Neuron (in vitro differentiated cells): ENCODE data around the gene PEF1.

Source experiments
- H2AFZ ChIP-seq: one replicate; pipeline ENCODE4 v1.6.1; 2013; ENCODE audit warnings: low read depth, mild to moderate bottlenecking, inconsistent platforms, low read length, moderate library complexity
- H3K27me3 ChIP-seq: one replicate; pipeline ENCODE4 v1.6.1; 2013; ENCODE audit warnings: low read length; ENCODE audit not compliant: insufficient read depth
- H3K36me3 ChIP-seq: one replicate; pipeline ENCODE4 v1.6.1; 2013; ENCODE audit warnings: low read length; ENCODE audit not compliant: insufficient read depth
- H3K4me1 ChIP-seq: one replicate; pipeline ENCODE4 v1.6.1; 2013; ENCODE audit warnings: low read length; ENCODE audit not compliant: insufficient read depth
- H3K4me3 ChIP-seq: 2 replicates; pipeline ENCODE4 v1.5.1; 2013; ENCODE audit warnings: mild to moderate bottlenecking, low read length, moderate library complexity
- H3K9me3 ChIP-seq: one replicate; pipeline ENCODE4 v1.6.1; 2013; ENCODE audit warnings: low read length

PEF1 gene

DNA sequence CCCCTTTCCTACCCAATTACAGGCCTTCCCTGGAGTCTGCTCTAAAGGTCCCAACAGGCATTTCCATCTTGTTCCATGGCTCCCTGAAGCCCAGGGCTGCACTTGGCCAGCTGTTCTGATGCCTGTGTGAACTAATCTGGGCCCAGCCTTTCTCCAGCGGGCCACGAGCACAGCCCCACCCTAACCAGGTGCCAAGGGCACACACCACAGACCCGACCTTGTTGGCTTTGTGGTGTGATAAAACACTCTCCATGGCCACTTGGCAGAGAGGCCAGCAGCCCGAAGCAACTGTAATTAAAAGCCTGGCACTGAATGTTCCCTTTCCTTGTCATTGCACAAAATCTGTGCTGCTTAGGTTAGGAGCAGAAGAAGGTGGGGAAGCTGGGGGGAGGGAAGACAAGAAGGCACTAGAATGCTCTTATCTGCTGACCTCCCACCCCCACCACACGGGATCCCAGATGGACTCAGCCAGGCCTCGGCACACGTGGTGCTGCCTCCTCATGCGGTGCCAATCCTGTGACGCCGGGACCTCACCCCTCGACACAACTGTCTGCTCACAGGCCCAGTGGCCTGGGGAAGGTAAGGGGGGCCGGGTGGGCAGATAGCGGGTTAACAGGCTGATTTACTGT is 17.3 kb downstream of the PEF1 start:
- H3K4me3 ChIP-seq = no peak overlapping the region
- H2AFZ ChIP-seq = no peak overlapping the region
- H3K9me3 ChIP-seq = no peaks in the 10 kb centered on the region
- peaks cover 2% of the 10 kb centered on the region for H3K4me1 ChIP-seq
- no peaks in the 10 kb centered on the region for H3K27me3 ChIP-seq
- peaks cover 38% of the 10 kb centered on the region for H3K36me3 ChIP-seq

DNA sequence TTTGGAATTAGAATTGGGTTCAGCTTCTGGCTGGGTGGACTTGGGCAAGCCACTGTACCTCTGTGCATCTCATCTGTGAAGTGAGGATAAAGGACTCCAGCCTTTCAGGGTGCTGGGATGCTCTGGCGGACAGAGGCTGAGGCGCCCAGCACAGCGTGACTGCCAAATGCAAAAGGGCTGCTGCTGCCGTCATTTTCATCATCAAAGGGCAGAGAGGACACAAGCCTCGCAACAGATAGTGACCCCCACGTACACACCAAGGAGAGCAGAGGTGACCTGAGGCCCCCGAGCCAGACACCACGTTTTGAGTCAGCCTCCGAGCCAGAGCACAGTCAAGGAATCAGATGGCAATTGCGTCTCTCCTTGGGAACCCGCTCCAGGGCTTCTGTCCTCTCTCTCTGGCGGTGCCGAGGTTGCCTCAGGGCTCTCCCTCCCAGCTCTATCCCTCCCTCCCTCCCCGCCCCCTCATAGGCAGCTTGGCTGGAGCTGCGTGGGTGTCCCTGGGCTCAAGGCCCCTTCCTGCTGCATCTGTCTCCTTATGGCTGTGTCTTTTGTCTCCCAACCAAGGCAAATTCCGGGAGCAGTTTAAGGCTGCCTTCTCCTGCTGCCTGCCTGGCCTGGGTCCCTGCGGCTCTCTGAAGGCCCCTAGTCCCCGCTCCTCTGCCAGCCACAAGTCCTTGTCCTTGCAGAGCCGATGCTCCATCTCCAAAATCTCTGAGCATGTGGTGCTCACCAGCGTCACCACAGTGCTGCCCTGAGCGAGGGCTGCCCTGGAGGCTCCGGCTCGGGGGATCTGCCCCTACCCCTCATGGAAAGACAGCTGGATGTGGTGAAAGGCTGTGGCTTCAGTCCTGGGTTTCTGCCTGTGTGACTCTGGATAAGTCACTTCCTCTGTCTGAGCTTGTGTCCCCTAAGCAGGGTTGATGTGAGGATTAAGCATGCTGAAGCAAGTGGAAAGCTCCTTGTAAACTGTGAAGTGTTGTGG is 18.2 kb downstream of the PEF1 start:
- Histone ChIP-seq H2AFZ (no peak overlapping the region), H3K4me3 (no peak overlapping the region), H3K27me3 (no peaks in the 10 kb centered on the region), H3K4me1 (peaks cover 2% of the 10 kb centered on the region), H3K36me3 (peaks cover 35% of the 10 kb centered on the region), H3K9me3 (no peaks in the 10 kb centered on the region)

DNA sequence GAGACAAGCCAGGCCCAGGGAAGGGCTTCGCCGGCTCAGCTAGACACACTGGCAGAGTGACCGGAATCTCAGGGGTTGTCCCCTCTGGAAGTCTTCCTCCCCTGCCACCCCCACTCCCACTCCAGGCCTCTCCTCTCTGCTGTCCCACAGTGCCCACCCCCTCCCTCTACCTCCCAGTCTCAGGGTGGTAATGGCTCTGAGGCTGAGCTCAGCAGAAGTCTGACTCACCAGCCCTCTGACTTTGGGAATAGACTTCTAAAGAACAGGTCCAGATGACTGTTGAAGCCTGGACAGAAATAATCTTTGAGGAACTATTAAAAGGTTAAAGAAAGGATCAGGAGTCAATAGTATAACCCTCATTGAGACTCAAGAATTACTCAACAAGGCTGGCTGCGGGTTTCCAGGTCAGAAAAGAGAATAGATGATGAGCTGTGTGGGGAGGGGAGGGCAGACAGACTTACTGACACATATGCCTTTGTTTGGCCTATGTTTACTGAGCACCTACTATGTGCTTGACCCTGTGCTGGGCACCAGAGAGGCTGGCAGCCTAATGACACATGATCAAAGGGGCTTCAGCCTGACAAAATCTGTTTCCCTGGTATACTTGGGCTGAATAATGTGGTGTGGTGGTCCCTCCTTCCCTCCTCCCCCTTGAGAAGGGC is 19.0 kb downstream of the PEF1 start:
- H2AFZ ChIP-seq = no peak overlapping the region
- no peak overlapping the region for H3K4me3 ChIP-seq
- no peaks in the 10 kb centered on the region for H3K9me3 ChIP-seq

DNA sequence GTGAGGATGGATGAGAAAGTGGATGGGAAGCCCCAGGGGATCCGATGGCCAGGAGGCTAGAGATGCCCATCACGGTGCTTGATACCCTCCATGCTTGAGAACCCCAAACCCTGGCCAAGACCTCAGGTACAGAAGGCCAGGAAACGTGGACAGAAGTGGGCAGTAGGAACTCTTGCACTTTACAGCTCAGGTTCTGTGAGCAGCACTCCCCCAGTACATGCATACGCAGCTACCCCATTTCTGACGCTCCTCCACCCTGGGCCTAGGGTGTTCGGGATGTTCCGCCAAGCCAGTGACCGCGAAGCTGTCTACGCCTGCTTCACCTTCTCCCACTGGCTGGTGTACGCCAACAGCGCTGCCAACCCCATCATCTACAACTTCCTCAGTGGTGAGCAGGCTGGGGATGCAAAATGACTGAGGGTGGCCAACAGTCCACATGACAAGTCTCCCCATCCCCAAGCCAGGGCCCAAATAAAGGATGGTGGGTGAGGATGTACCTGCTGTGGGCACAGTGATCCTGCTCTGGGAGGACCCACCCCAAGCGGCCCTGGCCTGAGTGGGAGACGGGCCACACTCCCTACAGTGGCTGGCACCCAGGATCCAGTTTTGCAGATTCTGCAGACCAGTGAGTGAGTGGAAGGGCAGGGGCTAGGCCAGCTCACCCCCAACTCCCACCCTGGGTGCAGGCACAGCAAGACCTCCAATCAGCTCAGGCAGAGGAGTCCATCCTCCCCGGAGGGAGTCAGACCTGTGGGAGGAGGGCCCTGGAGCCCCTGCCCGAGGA is 19.8 kb downstream of the PEF1 start:
- H3K9me3 ChIP-seq = no peaks in the 10 kb centered on the region
- no peak overlapping the region for H2AFZ ChIP-seq
- no peak overlapping the region for H3K4me3 ChIP-seq
- H3K27me3 ChIP-seq = no peaks in the 10 kb centered on the region
- peaks cover 19% of the 10 kb centered on the region for H3K36me3 ChIP-seq
- peaks cover 2% of the 10 kb centered on the region for H3K4me1 ChIP-seq

More for the DNA sequence above, 19.0 kb downstream of the PEF1 start:
- Histone ChIP-seq H3K4me1 (peaks cover 2% of the 10 kb centered on the region), H3K27me3 (no peaks in the 10 kb centered on the region), H3K36me3 (peaks cover 27% of the 10 kb centered on the region)

DNA sequence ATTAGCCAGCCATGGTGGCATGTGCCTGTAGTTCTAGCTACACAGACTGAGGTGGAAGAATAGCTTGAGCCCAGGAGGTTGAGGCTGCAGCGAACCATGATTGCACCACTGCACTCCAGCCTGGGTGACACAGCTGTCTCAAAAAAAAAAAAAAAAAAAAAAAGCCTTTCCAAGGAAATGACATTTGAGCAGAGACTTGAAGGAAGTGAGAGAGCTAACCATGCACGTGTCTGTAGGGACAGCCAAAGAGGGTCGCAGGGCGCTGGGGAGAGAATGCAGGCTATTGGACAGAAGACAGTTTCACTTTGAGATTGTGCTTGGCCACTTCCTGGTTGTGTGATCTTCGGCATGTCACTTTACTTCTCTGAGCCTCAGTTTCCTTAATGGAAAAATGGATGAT is 20.4 kb downstream of the PEF1 start:
- peaks cover 2% of the 10 kb centered on the region for H3K4me1 ChIP-seq
- H3K4me3 ChIP-seq = no peak overlapping the region
- H3K27me3 ChIP-seq = no peaks in the 10 kb centered on the region
- no peaks in the 10 kb centered on the region for H3K9me3 ChIP-seq
- H3K36me3 ChIP-seq = peaks cover 13% of the 10 kb centered on the region
- H2AFZ ChIP-seq = no peak overlapping the region

DNA sequence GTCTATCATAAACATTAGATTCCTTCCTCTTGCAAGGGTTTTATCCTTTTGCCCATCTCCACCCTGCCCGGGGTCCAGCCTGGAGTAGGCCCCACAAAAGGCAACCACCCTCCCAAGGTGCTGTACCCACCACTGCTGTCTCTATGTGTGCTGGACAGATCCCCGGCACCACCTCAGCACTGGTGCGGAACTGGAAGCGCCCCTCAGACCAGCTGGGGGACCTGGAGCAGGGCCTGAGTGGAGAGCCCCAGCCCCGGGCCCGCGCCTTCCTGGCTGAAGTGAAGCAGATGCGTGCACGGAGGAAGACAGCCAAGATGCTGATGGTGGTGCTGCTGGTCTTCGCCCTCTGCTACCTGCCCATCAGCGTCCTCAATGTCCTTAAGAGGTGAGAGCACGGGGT is 21.3 kb downstream of the PEF1 start:
- no peaks in the 10 kb centered on the region for H3K9me3 ChIP-seq
- H3K4me3 ChIP-seq = no peak overlapping the region
- peaks cover 5% of the 10 kb centered on the region for H3K36me3 ChIP-seq
- peaks cover 2% of the 10 kb centered on the region for H3K4me1 ChIP-seq
- H3K27me3 ChIP-seq = no peaks in the 10 kb centered on the region
- no peak overlapping the region for H2AFZ ChIP-seq

DNA sequence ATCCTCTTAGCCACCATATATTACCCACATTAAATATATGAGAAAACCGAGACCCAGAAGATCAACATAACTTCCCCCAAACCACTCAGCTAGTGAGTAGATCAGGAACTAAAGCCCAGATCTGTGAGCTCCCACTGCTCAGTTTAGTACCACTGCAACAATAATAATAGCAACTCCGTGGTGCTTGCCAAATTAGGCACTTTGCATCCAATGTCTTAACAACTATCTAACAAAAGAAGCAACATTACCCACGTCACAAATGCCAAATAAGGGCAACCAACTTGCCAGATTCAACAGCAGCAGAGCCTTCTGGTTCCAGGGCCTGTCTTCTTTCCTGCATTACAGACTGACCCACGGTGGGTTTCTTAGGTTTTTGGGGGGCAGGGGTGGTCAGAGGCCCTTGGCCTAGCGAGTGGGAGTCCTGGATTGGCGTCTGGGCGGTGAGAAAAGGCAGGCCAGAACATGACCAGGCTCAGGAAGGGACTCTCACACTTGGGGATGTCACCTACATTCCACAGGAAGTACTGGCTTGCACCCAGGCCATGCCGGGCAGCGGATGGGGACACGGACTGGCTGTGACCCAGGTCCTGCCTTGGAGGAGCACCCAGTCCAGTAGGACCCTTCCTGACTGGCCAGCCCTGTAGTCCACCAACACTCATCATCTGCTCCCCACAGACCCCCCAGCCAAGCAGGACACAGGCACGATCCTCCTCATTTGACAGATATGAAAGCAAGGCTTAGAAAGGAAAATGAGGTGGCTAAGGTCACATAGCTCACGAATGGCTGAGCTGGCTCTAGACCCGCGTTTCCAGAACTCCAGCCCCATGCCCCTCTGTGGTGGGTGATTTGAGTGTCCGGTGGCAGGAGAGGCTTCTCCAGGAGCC is 22.6 kb downstream of the PEF1 start:
- Histone ChIP-seq H3K4me3 (no peak overlapping the region), H3K9me3 (no peaks in the 10 kb centered on the region), H3K4me1 (peaks cover 8% of the 10 kb centered on the region), H3K36me3 (no peaks in the 10 kb centered on the region), H3K27me3 (peaks cover 3% of the 10 kb centered on the region), H2AFZ (no peak overlapping the region)

DNA sequence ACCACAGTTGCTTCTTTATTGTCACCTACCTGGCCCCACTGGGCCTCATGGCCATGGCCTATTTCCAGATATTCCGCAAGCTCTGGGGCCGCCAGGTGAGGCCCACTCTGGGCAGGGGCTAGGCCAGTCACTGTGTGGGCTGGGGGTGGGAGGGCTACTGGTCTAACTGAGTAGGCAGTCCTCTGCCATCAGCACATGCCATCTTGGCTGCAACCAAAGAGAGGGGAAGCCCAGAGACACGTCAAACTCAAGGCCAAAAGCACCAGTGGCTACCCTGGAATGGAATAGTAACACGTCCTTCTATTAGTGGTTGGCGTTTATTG is 23.2 kb downstream of the PEF1 start:
- no peaks in the 10 kb centered on the region for H3K36me3 ChIP-seq
- H2AFZ ChIP-seq = no peak overlapping the region
- H3K27me3 ChIP-seq = peaks cover 10% of the 10 kb centered on the region
- H3K9me3 ChIP-seq = no peaks in the 10 kb centered on the region
- H3K4me1 ChIP-seq = peaks cover 8% of the 10 kb centered on the region
- H3K4me3 ChIP-seq = no peak overlapping the region

DNA sequence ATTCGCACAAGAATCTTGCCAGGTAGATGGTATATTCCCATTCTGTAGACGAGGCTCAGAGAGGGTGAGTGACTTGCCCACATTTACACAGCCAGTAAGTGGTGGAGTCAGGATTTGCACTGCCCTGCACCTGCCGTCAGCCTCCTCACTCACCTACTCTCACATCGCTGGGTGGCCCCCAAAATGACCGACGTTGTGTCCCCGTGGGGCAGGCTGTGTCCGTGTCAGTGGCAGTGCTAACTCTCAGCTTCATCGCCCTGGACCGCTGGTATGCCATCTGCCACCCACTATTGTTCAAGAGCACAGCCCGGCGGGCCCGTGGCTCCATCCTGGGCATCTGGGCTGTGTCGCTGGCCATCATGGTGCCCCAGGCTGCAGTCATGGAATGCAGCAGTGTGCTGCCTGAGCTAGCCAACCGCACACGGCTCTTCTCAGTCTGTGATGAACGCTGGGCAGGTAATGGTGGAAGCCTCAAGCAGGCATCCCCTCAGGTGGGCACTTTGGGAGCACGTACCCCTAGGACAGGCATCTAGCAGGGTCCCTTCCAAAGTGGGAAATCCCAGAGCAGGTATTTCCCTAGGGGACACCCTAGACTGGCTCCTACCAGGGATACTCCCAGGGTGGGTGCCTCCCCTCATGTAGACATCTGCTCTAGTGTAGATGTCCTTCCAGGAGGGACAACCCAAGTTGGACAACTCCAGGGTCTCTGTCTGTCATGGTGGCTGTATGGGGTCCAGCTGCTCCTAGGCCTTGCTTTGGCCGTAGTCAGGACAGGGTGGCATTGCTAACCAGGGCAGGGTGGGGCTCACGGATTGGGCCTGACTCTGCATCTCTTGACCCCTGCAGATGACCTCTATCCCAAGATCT is 23.8 kb downstream of the PEF1 start:
- H3K27me3 ChIP-seq = peaks cover 16% of the 10 kb centered on the region
- H3K36me3 ChIP-seq = no peaks in the 10 kb centered on the region
- no peak overlapping the region for H3K4me3 ChIP-seq
- H3K4me1 ChIP-seq = peaks cover 6% of the 10 kb centered on the region
- no peak overlapping the region for H2AFZ ChIP-seq
- no peaks in the 10 kb centered on the region for H3K9me3 ChIP-seq

DNA sequence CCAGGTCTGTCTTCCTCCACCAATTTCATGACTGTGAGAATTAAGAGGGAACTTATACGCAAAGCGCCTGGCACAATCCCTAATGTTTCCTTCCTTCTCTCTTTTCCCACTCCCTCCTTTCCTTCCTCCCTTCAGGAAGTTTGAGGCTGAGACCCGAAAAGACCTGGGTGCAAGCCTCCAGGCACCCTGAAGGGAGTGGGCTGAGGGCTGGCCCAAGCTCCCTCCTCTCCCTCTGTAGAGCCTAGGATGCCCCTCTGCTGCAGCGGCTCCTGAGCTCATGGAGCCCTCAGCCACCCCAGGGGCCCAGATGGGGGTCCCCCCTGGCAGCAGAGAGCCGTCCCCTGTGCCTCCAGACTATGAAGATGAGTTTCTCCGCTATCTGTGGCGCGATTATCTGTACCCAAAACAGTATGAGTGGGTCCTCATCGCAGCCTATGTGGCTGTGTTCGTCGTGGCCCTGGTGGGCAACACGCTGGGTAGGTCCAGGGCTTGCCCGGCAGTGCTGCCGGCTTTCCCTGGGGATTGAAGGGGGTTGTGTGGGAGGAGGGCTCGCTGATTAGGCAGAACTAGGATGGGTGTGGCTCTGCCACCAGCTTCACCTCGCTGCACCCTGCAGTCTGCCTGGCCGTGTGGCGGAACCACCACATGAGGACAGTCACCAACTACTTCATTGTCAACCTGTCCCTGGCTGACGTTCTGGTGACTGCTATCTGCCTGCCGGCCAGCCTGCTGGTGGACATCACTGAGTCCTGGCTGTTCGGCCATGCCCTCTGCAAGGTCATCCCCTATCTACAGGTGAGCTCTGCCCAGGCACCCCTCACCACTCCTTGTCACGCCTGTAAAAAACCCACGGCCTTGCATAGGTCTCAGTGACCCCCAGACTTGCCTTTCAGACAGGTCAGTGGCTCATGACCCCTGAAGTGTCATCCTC is 25.5 kb downstream of the PEF1 start:
- H2AFZ ChIP-seq = no peak overlapping the region
- peaks cover 12% of the 10 kb centered on the region for H3K4me1 ChIP-seq
- H3K36me3 ChIP-seq = no peaks in the 10 kb centered on the region
- peaks cover 25% of the 10 kb centered on the region for H3K27me3 ChIP-seq
- no peak overlapping the region for H3K4me3 ChIP-seq
- H3K9me3 ChIP-seq = no peaks in the 10 kb centered on the region
